DOHH2 (cell line): ENCODE results near the gene FASTKD3.
A peak's percentile ranks its signal among the peaks of the same experiment; 100 is the strongest.

ENCODE experiments used
- H3F3A ChIP-seq: fragments of 200-600 bp; sonication (generic), shearing (Covaris generic); 2 replicates; pipeline ENCODE4 v1.6.0; 2016; ENCODE audit warnings: antibody characterized with exemption, mild to moderate bottlenecking; ENCODE audit not compliant: control insufficient read depth, insufficient read depth
- H3K27ac ChIP-seq: fragments of 200-600 bp; sonication (generic); 2 replicates; pipeline ENCODE4 v1.5.1; 2014; ENCODE audit warnings: low read depth, mild to moderate bottlenecking, low read length, moderate library complexity
- H3K27me3 ChIP-seq: fragments of 200-600 bp; sonication (generic); 2 replicates; pipeline ENCODE4 v1.6.1; 2014; ENCODE audit warnings: mild to moderate bottlenecking, low read length, mixed read lengths; ENCODE audit not compliant: control insufficient read depth
- H3K36me3 ChIP-seq: fragments of 200-600 bp; sonication (generic); 2 replicates; pipeline ENCODE4 v1.6.1; 2014; ENCODE audit warnings: mild to moderate bottlenecking, low read length, moderate library complexity, mixed read lengths; ENCODE audit not compliant: control insufficient read depth
- H3K4me1 ChIP-seq: fragments of 200-600 bp; sonication (generic); 2 replicates; pipeline ENCODE4 v1.6.1; 2014; ENCODE audit warnings: mild to moderate bottlenecking, low read length, mixed read lengths; ENCODE audit not compliant: control insufficient read depth
- H3K4me2 ChIP-seq: fragments of 200-600 bp; sonication (generic); 2 replicates; pipeline ENCODE4 v1.6.0; 2014; ENCODE audit warnings: mild to moderate bottlenecking, low read length, moderate library complexity
- H3K4me3 ChIP-seq: fragments of 200-600 bp; sonication (generic); 2 replicates; pipeline ENCODE4 v1.5.1; 2014; ENCODE audit warnings: mild to moderate bottlenecking, low read length, mixed read lengths
- H3K79me2 ChIP-seq: fragments of 200-600 bp; sonication (generic); 2 replicates; pipeline ENCODE4 v1.6.1; 2014; ENCODE audit warnings: mild to moderate bottlenecking, low read length, mixed read lengths; ENCODE audit not compliant: control insufficient read depth
- H3K9me2 ChIP-seq: fragments of 200-600 bp; sonication (generic); replicated peaks from 2 replicates; pipeline ENCODE4 v1.6.1; 2014; ENCODE audit warnings: mild to moderate bottlenecking, low read length, mixed read lengths; ENCODE audit not compliant: control insufficient read depth
- H3K9me3 ChIP-seq: fragments of 200-600 bp; sonication (generic); 2 replicates; pipeline ENCODE4 v1.6.1; 2014; ENCODE audit warnings: antibody characterized with exemption, low read length, mixed read lengths; ENCODE audit not compliant: control insufficient read depth, insufficient read depth
- H4K20me1 ChIP-seq: fragments of 200-600 bp; sonication (generic); 2 replicates; pipeline ENCODE4 v1.6.0; 2014; ENCODE audit warnings: low read depth, mild to moderate bottlenecking, antibody characterized with exemption, low read length, moderate library complexity; ENCODE audit not compliant: control insufficient read depth, insufficient read depth
- EZH2phosphoT487 ChIP-seq: fragments of 200-600 bp; sonication (generic); IDR thresholded peaks from 2 replicates; pipeline ENCODE4 v1.6.1; 2017; ENCODE audit warnings: borderline replicate concordance, mild to moderate bottlenecking, antibody characterized with exemption, low read length, moderate library complexity, mixed read lengths
- TF ChIP-seq, protein P1 (sequence below): fragments of 200-600 bp; sonication (generic); IDR thresholded peaks from one replicate; pipeline ENCODE4 v1.5.1; 2014; ENCODE audit warnings: antibody characterized with exemption, mild to moderate bottlenecking, low read depth, low read length; ENCODE audit not compliant: poor library complexity, severe bottlenecking

The FASTKD3 gene

DNA sequence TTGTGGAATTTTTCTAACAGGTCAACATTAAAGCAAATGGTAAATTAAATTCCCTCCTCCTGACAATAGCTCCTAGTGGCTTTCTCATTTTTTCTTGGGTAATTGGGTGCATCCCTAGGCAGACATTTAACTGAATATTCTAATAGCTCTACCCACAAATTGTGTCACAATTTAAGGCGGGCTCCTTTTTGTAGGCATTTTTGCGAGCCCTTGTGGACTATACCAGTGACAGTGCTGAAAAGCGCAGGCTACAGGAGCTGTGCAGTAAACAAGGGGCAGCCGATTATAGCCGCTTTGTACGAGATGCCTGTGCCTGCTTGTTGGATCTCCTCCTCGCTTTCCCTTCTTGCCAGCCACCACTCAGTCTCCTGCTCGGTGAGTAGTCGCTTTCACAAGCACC lies 20.1 kb upstream of the FASTKD3 start:
- TF ChIP-seq, protein P1, sequence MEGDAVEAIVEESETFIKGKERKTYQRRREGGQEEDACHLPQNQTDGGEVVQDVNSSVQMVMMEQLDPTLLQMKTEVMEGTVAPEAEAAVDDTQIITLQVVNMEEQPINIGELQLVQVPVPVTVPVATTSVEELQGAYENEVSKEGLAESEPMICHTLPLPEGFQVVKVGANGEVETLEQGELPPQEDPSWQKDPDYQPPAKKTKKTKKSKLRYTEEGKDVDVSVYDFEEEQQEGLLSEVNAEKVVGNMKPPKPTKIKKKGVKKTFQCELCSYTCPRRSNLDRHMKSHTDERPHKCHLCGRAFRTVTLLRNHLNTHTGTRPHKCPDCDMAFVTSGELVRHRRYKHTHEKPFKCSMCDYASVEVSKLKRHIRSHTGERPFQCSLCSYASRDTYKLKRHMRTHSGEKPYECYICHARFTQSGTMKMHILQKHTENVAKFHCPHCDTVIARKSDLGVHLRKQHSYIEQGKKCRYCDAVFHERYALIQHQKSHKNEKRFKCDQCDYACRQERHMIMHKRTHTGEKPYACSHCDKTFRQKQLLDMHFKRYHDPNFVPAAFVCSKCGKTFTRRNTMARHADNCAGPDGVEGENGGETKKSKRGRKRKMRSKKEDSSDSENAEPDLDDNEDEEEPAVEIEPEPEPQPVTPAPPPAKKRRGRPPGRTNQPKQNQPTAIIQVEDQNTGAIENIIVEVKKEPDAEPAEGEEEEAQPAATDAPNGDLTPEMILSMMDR: no peak
- TF ChIP-seq EZH2phosphoT487: no peak
- no peaks in the 10 kb centered on the region for H4K20me1 ChIP-seq
- no peak overlapping the region for H3K27ac ChIP-seq
- no peak overlapping the region for H3K4me3 ChIP-seq
- no peak overlapping the region for H3K4me2 ChIP-seq
- H3K4me1 ChIP-seq: 0 out of 2 replicates have a peak, but pooled peaks cover 3% of the 10 kb centered on the region
- no peaks in the 10 kb centered on the region for H3K27me3 ChIP-seq
- H3K9me2 ChIP-seq: no peaks in the 10 kb centered on the region
- H3F3A ChIP-seq: peaks cover 4% of the 10 kb centered on the region; the same call in 1 of the 2 replicates
- peaks cover 88% of the 10 kb centered on the region for H3K36me3 ChIP-seq
- H3K9me3 ChIP-seq: no peaks in the 10 kb centered on the region
- peaks cover 8% of the 10 kb centered on the region for H3K79me2 ChIP-seq

DNA sequence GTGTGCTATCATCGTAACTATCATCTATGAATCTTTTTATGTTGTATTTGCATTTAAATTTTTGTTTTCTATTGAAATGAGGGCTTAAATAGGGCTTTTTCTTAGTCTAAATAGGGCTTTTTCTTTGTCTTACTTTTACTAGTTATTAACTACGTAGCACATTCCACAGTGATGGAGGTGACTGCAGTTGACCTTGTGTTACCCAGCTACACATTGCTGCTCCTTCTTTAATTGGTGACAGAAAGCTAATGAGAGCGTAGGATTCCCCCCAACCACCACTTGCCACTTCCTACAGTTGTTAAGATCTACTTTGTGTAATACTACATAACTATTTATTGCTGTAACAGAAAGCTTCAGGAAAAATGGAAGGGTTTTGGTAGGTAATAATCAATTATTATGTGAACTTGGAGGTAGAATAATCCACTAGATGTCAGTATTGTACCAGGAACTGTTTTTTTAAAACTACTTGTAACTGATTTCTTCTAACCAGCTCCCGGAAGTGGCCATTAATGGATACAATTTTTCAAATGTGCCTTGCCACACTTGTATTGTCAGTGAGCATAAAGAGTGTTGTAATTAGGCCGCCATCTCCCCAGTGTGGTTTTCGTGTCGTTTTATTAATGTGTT lies 18.1 kb upstream of the FASTKD3 start:
- Histone ChIP-seq H3K79me2 (peaks cover 11% of the 10 kb centered on the region), H3F3A (peaks cover 4% of the 10 kb centered on the region; the same call in 1 of the 2 replicates), H3K27me3 (no peaks in the 10 kb centered on the region), H3K9me2 (no peaks in the 10 kb centered on the region), H3K27ac (no peak overlapping the region), H3K4me3 (no peak overlapping the region), H3K4me2 (no peak overlapping the region), H3K4me1 (0 out of 2 replicates have a peak, but pooled peaks cover 3% of the 10 kb centered on the region), H3K36me3 (peaks cover 88% of the 10 kb centered on the region), H3K9me3 (no peaks in the 10 kb centered on the region), H4K20me1 (0 out of 2 replicates have a peak, but pooled peaks cover under 1% of the 10 kb centered on the region)
- TF ChIP-seq, protein P1: peak; percentile 73
- TF ChIP-seq EZH2phosphoT487: no peak

DNA sequence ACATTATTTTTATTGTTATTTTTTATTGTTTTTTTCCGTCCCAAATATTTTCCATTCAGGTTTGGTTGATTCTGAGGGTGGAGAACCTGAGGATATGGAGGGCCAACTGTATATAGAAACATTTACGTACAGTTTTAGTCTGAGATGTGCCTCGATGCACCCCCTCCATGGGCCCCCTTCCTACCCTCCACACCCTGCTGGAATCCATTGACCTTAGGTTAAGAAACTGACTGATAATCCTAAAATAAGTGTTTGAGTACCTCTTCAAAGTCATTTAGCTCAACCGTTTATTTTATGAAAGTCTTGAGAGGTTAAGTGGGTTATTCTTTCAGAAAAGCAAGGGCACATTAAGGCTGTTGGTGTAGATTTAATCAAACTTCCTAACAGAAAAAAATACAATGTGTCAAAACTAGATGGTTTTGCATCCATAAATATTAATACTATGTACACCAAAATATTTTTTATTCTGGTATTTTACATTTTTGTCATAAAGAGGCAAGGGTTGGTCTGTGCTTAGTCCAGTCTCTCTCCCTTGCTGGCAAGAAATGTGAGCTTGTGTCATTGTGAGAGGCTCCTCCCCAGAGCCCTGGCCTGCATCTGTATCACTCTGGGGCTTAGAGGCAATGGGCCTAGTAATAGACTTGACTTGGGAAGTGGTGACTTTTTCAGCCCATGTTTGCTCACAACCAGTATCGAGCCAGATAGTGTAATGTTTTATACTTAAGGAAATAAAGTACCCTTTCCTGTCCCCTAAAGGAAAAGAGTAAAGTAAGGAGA lies 15.8 kb upstream of the FASTKD3 start:
- TF ChIP-seq, protein P1: no peak

More for the DNA sequence above, 15.8 kb upstream of the FASTKD3 start:
- Histone ChIP-seq H3K4me2 (no peak overlapping the region), H3K9me2 (no peaks in the 10 kb centered on the region), H3K79me2 (peaks cover 31% of the 10 kb centered on the region), H3K27me3 (no peaks in the 10 kb centered on the region), H3K36me3 (peaks cover 91% of the 10 kb centered on the region), H4K20me1 (peaks cover 3% of the 10 kb centered on the region), H3K4me3 (no peak overlapping the region), H3K27ac (no peak overlapping the region), H3K4me1 (0 out of 2 replicates have a peak, but pooled peaks cover 3% of the 10 kb centered on the region), H3K9me3 (no peaks in the 10 kb centered on the region), H3F3A (peaks cover 4% of the 10 kb centered on the region; the same call in 1 of the 2 replicates)
